GM12872 (cell line): ENCODE results near the gene UXS1.

Experiments used
- TF ChIP-seq, protein P1 (sequence below): IDR thresholded peaks from 3 replicates; pipeline ENCODE4 v1.5.1; 2011; ENCODE audit warnings: low read depth, mild to moderate bottlenecking, low read length, moderate library complexity; ENCODE audit not compliant: insufficient read depth

UXS1 gene

DNA sequence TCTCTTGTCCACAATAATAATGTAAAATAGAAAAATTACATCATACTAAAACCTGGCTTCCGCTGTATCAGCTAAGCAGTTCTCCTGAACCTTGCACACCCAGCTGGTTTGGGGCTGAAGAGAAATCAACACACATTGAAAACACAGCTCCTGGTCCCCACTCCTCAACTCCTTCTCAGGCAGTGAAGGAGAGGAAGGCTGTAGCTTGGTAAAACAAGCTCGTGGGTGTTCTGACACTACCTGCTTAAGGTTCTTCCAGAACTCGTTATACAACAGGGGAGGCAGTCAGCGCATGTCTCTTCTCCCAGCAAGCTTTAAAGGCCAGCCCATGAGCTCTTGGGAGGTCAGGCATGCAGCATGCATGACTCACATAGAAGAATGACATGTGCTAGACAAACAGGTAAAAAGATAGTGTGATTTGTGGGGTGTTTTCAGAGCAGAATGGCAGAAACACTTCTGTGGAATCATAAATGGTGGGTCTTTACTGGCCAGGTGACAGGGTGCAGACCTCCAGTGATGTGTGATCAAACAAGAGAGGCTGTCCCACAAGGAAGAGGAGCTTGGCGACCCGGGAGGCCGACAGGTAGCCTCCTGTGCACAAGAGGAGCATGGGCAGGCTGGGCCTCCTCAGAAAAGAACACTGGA is 69.1 kb downstream of the UXS1 start:
- TF ChIP-seq, protein P1, sequence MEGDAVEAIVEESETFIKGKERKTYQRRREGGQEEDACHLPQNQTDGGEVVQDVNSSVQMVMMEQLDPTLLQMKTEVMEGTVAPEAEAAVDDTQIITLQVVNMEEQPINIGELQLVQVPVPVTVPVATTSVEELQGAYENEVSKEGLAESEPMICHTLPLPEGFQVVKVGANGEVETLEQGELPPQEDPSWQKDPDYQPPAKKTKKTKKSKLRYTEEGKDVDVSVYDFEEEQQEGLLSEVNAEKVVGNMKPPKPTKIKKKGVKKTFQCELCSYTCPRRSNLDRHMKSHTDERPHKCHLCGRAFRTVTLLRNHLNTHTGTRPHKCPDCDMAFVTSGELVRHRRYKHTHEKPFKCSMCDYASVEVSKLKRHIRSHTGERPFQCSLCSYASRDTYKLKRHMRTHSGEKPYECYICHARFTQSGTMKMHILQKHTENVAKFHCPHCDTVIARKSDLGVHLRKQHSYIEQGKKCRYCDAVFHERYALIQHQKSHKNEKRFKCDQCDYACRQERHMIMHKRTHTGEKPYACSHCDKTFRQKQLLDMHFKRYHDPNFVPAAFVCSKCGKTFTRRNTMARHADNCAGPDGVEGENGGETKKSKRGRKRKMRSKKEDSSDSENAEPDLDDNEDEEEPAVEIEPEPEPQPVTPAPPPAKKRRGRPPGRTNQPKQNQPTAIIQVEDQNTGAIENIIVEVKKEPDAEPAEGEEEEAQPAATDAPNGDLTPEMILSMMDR: no peak

DNA sequence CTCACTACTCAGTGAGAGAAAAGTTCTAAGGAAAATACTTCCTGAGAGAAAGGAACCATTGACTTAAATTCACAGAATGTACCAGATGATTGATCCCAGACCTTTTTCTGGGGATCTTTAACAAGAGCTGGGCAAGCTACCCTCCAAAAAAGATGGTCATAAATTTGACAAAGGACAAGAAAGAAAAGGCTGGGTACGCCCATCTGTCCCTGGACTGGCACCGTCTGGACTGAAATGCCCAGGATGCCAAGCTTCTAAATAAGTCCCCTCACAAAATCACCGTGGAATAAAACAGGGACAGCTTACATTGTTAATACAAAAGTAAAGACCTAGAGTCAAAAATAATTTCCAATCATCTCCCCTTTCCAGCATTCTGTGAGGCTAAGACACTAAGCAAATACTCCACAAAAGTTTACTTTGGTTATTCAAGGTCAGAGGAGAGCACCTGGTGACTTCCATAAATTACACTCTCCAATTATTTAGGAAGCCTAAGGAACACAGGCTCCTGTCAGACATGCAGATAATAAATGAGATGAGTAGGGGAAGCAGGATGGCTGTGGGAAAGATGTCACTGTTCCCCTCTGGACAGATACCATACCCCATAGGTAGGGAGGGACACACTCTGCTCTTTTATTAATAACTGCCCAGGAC is 69.9 kb downstream of the UXS1 start:
- TF ChIP-seq, protein P1: no peak

DNA sequence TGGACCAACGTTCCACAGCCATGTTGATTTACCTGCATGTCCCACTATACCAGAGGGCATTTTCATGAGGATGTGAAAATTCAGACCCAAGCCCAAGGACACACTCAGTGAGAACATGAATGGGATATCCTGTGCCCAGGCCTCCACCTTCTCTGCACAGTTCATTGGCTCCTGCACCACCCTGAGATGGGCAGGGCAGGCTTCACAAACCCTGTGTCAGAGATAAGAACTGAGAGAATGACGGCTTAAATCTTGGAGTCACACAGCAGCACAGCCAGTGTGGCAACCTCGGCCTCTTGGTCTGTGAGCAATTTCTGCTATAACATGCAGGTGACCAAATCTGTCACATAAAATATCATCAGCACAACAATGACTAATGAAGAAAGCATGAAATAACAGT is 71.9 kb downstream of the UXS1 start:
- TF ChIP-seq, protein P1: no peak

DNA sequence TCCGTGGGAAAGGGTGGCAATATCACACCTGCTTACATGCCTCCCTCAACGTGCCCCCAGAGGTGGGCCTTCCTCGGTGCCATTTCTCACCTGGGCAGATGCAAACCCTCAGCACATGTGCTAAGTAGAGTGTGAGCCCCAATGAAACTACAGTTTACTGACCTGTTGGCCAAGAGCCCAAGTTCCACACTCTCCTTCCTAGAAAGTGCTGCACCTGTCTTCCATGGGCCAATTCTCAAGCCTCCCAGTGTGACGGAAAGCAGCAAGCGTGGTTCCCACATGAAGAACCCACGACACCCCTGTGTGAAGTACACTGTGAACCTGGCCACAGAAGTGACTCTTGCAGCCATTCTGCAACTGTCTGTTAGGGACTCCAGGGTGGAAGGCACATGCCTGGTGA is 73.7 kb downstream of the UXS1 start:
- TF ChIP-seq, protein P1: no peak

DNA sequence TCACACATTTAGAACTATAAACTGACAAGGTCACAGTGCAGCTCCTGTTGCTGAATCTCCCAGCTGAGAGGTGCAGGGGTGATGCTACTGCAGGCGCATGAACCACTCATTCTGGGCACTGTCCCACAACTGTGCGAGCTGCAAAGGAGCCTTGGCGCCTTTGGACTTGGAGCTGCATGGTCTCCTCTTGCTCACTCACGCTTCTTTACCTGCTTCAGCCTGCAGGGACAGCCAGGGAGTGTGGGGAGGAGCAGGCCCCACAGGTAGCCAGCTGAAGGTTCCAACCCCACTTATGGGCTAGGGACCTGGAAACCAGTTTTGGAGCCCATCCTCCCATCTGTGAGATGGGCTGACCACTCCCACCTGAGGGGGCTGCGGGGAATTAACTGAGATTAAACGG is 75.0 kb downstream of the UXS1 start:
- TF ChIP-seq, protein P1: no peak

DNA sequence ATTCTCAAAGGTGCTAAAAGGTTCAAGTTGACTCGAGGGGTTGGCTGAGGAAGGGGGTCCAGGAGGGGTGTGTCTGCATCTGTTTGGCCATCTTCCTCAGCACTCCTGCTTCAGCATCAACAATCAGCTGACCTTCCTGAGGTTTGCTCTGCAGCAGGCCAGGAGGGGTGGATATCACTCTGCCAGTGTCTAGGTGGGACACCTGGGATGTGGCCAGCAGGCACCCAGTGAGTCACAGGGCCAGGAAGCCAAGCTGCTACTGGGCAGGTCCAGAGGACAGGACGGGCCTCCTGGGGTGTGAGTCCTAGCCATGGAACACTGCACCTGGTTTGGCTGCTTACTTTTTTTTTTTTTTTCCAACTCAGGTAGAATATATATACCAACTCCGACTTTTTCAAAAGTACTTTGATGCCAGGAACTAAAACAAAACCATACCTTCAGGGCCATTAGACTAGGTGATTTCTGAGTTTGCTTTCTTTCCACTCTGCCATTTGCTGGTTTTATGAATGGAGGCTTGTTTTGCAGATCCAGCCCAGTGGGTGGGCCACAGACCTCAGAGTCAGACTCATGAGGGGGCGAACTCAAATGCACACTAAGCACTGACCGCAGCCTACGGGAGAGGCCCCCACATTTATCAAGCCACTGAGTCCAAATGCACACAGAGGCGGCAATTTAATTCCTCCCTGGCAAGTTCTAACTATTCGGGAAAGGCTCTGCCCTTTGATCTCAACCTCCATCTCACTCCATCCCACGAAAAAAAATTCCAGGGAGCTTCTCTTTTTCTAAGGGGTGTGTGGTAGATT is 76.0 kb downstream of the UXS1 start:
- TF ChIP-seq, protein P1: no peak

DNA sequence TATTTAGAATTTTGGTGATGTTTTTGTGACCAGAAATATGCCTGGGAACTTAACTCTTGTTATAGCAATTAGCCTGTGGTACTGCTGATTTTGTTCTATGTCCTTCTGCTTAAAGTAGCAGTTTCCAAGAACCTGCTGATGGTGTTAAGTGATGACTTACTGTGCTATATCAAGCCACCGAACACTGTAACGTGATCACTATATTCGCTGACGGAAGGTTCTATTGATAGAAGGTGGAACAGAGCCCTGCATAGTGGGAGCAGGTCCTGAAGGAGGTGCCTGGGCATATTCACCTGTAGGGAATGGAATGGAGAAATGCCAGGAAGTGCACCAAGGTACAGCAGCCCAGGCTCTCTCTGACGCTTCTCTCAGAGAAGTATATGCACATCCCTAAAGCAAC is 76.8 kb downstream of the UXS1 start:
- TF ChIP-seq, protein P1: no peak
